WTC11 (cell line): ENCODE results near the gene FCSK.

Source experiments
- FOXJ3 ChIP-seq: sonication (generic); formaldehyde crosslinking; IDR thresholded peaks from 2 replicates; pipeline ENCODE4 v1.9.0; 2021; ENCODE audit warnings: missing genetic modification reagents, mild to moderate bottlenecking, borderline replicate concordance
- IRF2 ChIP-seq: sonication (generic); formaldehyde crosslinking; IDR thresholded peaks from 2 replicates; pipeline ENCODE4 v1.8.0; 2022; ENCODE audit warnings: low read depth, missing genetic modification reagents, borderline replicate concordance
- NR1H2 ChIP-seq: sonication (generic); formaldehyde crosslinking; IDR thresholded peaks from 2 replicates; pipeline ENCODE4 v1.9.0; 2021; ENCODE audit warnings: mild to moderate bottlenecking, moderate library complexity, missing genetic modification reagents
- NR2C2 ChIP-seq: sonication (generic); formaldehyde crosslinking; IDR thresholded peaks from 2 replicates; pipeline ENCODE4 v1.8.0; 2022; ENCODE audit warnings: mild to moderate bottlenecking, missing genetic modification reagents
- OVOL2 ChIP-seq: fragments of 250-450 bp; sonication (Bioruptor Pico); IDR thresholded peaks from 2 replicates; pipeline ENCODE4 v1.9.0; 2021; ENCODE audit warnings: mild to moderate bottlenecking, borderline replicate concordance
- RELA ChIP-seq: sonication (generic); formaldehyde crosslinking; IDR thresholded peaks from 2 replicates; pipeline ENCODE4 v1.8.1; 2022; ENCODE audit warnings: missing genetic modification reagents, mild to moderate bottlenecking, borderline replicate concordance
- SMAD4 ChIP-seq: sonication (generic); formaldehyde crosslinking; IDR thresholded peaks from 2 replicates; pipeline ENCODE4 v1.8.0; 2022; ENCODE audit warnings: mild to moderate bottlenecking, missing genetic modification reagents
- SP1 ChIP-seq: sonication (generic); formaldehyde crosslinking; conservative IDR thresholded peaks from 2 replicates; pipeline ENCODE4 v1.8.1; 2022; ENCODE audit warnings: missing genetic modification reagents
- STAT6 ChIP-seq: sonication (generic); formaldehyde crosslinking; conservative IDR thresholded peaks from 2 replicates; pipeline ENCODE4 v1.8.1; 2023; ENCODE audit warnings: mild to moderate bottlenecking, low read depth, missing genetic modification reagents, moderate library complexity
- ZNF121 ChIP-seq: sonication (generic); formaldehyde crosslinking; IDR thresholded peaks from 2 replicates; pipeline ENCODE4 v1.8.0; 2023; ENCODE audit warnings: missing genetic modification reagents
- TF ChIP-seq, protein P1 (sequence below): fragments of 200-600 bp; IDR thresholded peaks from 2 replicates; pipeline ENCODE4 v1.8.0; 2022; ENCODE audit warnings: antibody characterized with exemption
- TF ChIP-seq, protein P2 (sequence below): sonication (generic); formaldehyde crosslinking; IDR thresholded peaks from 2 replicates; pipeline ENCODE4 v1.8.1; 2022; ENCODE audit warnings: low read depth, mild to moderate bottlenecking, moderate library complexity, missing genetic modification reagents, borderline replicate concordance
- TF ChIP-seq, protein P3 (sequence below): sonication (generic); formaldehyde crosslinking; IDR thresholded peaks from 2 replicates; pipeline ENCODE4 v1.8.1; 2023; ENCODE audit warnings: mild to moderate bottlenecking, missing genetic modification reagents, borderline replicate concordance
- TF ChIP-seq, protein P4 (sequence below): fragments of 250-450 bp; sonication (Bioruptor Pico); IDR thresholded peaks from 2 replicates; pipeline ENCODE4 v1.9.0; 2021; ENCODE audit warnings: mild to moderate bottlenecking

- TF ChIP-seq, protein P1, sequence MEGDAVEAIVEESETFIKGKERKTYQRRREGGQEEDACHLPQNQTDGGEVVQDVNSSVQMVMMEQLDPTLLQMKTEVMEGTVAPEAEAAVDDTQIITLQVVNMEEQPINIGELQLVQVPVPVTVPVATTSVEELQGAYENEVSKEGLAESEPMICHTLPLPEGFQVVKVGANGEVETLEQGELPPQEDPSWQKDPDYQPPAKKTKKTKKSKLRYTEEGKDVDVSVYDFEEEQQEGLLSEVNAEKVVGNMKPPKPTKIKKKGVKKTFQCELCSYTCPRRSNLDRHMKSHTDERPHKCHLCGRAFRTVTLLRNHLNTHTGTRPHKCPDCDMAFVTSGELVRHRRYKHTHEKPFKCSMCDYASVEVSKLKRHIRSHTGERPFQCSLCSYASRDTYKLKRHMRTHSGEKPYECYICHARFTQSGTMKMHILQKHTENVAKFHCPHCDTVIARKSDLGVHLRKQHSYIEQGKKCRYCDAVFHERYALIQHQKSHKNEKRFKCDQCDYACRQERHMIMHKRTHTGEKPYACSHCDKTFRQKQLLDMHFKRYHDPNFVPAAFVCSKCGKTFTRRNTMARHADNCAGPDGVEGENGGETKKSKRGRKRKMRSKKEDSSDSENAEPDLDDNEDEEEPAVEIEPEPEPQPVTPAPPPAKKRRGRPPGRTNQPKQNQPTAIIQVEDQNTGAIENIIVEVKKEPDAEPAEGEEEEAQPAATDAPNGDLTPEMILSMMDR = no peak
- TF ChIP-seq OVOL2 (CRISPR knock-in tag) = no peak
- TF ChIP-seq, protein P2, sequence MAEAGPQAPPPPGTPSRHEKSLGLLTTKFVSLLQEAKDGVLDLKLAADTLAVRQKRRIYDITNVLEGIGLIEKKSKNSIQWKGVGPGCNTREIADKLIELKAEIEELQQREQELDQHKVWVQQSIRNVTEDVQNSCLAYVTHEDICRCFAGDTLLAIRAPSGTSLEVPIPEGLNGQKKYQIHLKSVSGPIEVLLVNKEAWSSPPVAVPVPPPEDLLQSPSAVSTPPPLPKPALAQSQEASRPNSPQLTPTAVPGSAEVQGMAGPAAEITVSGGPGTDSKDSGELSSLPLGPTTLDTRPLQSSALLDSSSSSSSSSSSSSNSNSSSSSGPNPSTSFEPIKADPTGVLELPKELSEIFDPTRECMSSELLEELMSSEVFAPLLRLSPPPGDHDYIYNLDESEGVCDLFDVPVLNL (CRISPR knock-in tag) = no peak
- no peak for TF ChIP-seq NR2C2 (CRISPR knock-in tag)
- TF ChIP-seq, protein P3, sequence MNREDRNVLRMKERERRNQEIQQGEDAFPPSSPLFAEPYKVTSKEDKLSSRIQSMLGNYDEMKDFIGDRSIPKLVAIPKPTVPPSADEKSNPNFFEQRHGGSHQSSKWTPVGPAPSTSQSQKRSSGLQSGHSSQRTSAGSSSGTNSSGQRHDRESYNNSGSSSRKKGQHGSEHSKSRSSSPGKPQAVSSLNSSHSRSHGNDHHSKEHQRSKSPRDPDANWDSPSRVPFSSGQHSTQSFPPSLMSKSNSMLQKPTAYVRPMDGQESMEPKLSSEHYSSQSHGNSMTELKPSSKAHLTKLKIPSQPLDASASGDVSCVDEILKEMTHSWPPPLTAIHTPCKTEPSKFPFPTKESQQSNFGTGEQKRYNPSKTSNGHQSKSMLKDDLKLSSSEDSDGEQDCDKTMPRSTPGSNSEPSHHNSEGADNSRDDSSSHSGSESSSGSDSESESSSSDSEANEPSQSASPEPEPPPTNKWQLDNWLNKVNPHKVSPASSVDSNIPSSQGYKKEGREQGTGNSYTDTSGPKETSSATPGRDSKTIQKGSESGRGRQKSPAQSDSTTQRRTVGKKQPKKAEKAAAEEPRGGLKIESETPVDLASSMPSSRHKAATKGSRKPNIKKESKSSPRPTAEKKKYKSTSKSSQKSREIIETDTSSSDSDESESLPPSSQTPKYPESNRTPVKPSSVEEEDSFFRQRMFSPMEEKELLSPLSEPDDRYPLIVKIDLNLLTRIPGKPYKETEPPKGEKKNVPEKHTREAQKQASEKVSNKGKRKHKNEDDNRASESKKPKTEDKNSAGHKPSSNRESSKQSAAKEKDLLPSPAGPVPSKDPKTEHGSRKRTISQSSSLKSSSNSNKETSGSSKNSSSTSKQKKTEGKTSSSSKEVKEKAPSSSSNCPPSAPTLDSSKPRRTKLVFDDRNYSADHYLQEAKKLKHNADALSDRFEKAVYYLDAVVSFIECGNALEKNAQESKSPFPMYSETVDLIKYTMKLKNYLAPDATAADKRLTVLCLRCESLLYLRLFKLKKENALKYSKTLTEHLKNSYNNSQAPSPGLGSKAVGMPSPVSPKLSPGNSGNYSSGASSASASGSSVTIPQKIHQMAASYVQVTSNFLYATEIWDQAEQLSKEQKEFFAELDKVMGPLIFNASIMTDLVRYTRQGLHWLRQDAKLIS (CRISPR knock-in tag) = no peak
- no peak for TF ChIP-seq STAT6
- no peak for TF ChIP-seq IRF2 (CRISPR knock-in tag)
- no peak for TF ChIP-seq NR1H2 (CRISPR knock-in tag)
- TF ChIP-seq SMAD4 (CRISPR knock-in tag) = no peak
- TF ChIP-seq SP1 = no peak
- TF ChIP-seq RELA (CRISPR knock-in tag) = no peak
- no peak for TF ChIP-seq FOXJ3 (CRISPR knock-in tag)
- peak; percentile 50; the same call in 1 of the 2 replicates for TF ChIP-seq ZNF121 (CRISPR knock-in tag)
- TF ChIP-seq, protein P4, sequence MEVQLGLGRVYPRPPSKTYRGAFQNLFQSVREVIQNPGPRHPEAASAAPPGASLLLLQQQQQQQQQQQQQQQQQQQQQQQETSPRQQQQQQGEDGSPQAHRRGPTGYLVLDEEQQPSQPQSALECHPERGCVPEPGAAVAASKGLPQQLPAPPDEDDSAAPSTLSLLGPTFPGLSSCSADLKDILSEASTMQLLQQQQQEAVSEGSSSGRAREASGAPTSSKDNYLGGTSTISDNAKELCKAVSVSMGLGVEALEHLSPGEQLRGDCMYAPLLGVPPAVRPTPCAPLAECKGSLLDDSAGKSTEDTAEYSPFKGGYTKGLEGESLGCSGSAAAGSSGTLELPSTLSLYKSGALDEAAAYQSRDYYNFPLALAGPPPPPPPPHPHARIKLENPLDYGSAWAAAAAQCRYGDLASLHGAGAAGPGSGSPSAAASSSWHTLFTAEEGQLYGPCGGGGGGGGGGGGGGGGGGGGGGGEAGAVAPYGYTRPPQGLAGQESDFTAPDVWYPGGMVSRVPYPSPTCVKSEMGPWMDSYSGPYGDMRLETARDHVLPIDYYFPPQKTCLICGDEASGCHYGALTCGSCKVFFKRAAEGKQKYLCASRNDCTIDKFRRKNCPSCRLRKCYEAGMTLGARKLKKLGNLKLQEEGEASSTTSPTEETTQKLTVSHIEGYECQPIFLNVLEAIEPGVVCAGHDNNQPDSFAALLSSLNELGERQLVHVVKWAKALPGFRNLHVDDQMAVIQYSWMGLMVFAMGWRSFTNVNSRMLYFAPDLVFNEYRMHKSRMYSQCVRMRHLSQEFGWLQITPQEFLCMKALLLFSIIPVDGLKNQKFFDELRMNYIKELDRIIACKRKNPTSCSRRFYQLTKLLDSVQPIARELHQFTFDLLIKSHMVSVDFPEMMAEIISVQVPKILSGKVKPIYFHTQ (CRISPR knock-in tag) = no peak
Observed at GRCh38 chr16:70442344-70442743, 12.1 kb upstream of the FCSK start.
